NCI-H128 (cell line): ENCODE measurements around the gene ITIH4.
"Not testable (repeated sequence)": the region's sequence is repeated elsewhere in the genome, so short reads cannot be mapped to it uniquely, and the experiment has no call there.

ENCODE experiments used
- DNase-seq: peaks from one replicate; lab custom pipeline; 2025; ENCODE audit not compliant: unreplicated experiment; lab: John Stamatoyannopoulos, UW

Gene ITIH4

GRCh38 chr3:52786330-52787215 lies 43.9 kb downstream of the ITIH4 start:
- no peak for DNase-seq

GRCh38 chr3:52784931-52785590 lies 45.4 kb downstream of the ITIH4 start:
- no peak for DNase-seq

- no peak for DNase-seq
Measured at GRCh38 chr3:52784021-52784621, 46.4 kb downstream of the ITIH4 start.

GRCh38 chr3:52783211-52783555 lies 47.3 kb downstream of the ITIH4 start:
- no peak for DNase-seq

- no peak for DNase-seq
Measured at GRCh38 chr3:52782412-52783210, 47.9 kb downstream of the ITIH4 start.

GRCh38 chr3:52781741-52782140 lies 48.7 kb downstream of the ITIH4 start:
- DNase-seq, result no peak

GRCh38 chr3:52779837-52780585 lies 50.5 kb downstream of the ITIH4 start:
- DNase-seq, result no peak

GRCh38 chr3:52779011-52779836 lies 51.2 kb downstream of the ITIH4 start:
- DNase-seq, result no peak

GRCh38 chr3:52777959-52778805 lies 52.3 kb downstream of the ITIH4 start:
- DNase-seq, result no peak

GRCh38 chr3:52777127-52777958 lies 53.1 kb downstream of the ITIH4 start, which contains the start of gene ITIH1:
Gene ITIH1, plus strand, starts transcription at chr3:52777599. Its CDS starts 17 bp downstream, at chr3:52777616.
- DNase-seq, result no peak

GRCh38 chr3:52776486-52776885 lies 54.0 kb downstream of the ITIH4 start:
- DNase-seq, result not testable (repeated sequence)

GRCh38 chr3:52775877-52776276 lies 54.6 kb downstream of the ITIH4 start:
- no peak for DNase-seq

GRCh38 chr3:52774901-52775864 lies 55.3 kb downstream of the ITIH4 start:
- DNase-seq, result no peak

GRCh38 chr3:52774066-52774713 lies 56.3 kb downstream of the ITIH4 start:
- no peak for DNase-seq

- no peak for DNase-seq
Measured at GRCh38 chr3:52773361-52774065, 57.0 kb downstream of the ITIH4 start.
